Measurements from ENCODE around the gene DAP. TPM values are rescaled to one million over a fixed set of nuclear protein-coding genes. Genes with fewer than 3 reads are reported as not detected.

The DAP gene
- total RNA-seq, 1 donor from 2014 or later = 11.8 TPM

- Histone ChIP-seq H3K36me3 (ENCODE audit: control insufficient read depth, insufficient read depth, low read length) (peaks cover 6% of the 10 kb centered on the region), H3K27me3 (ENCODE audit: control insufficient read depth, insufficient read depth, low read length) (no peaks in the 10 kb centered on the region), H3K4me3 (ENCODE audit: low read depth, low read length) (no peak overlapping the region)
- no peak for TF ChIP-seq CTCF (IDR thresholded peaks at IDR 0.05; ENCODE audit: insufficient read depth, low read length, severe bottlenecking)
- DNase-seq (ENCODE audit: low read depth) = no peak
- no peak for FAIRE-seq
These were observed 81.6 kb downstream of the DAP start for GRCh38 chr5:10679336-10679988.

- Histone ChIP-seq H3K36me3 (ENCODE audit: control insufficient read depth, insufficient read depth, low read length) (peaks cover 6% of the 10 kb centered on the region), H3K27me3 (ENCODE audit: control insufficient read depth, insufficient read depth, low read length) (no peaks in the 10 kb centered on the region), H3K4me3 (ENCODE audit: low read depth, low read length) (no peak overlapping the region)
- DNase-seq (ENCODE audit: low read depth) (no peak), FAIRE-seq (no peak)
- TF ChIP-seq CTCF (IDR thresholded peaks at IDR 0.05; ENCODE audit: insufficient read depth, low read length, severe bottlenecking) = no peak
These were observed 82.8 kb downstream of the DAP start for GRCh38 chr5:10678244-10678643.

GRCh38 chr5:10677533-10677932 is 83.5 kb downstream of the DAP start:
- FAIRE-seq (no peak), DNase-seq (ENCODE audit: low read depth) (no peak)
- no peak for TF ChIP-seq CTCF (IDR thresholded peaks at IDR 0.05; ENCODE audit: insufficient read depth, low read length, severe bottlenecking)
- Histone ChIP-seq H3K36me3 (ENCODE audit: control insufficient read depth, insufficient read depth, low read length) (peaks cover 5% of the 10 kb centered on the region), H3K4me3 (ENCODE audit: low read depth, low read length) (no peak overlapping the region), H3K27me3 (ENCODE audit: control insufficient read depth, insufficient read depth, low read length) (no peaks in the 10 kb centered on the region)

- FAIRE-seq (no peak), DNase-seq (ENCODE audit: low read depth) (no peak)
- no peak for TF ChIP-seq CTCF (IDR thresholded peaks at IDR 0.05; ENCODE audit: insufficient read depth, low read length, severe bottlenecking)
- peaks cover 5% of the 10 kb centered on the region for H3K36me3 ChIP-seq (ENCODE audit: control insufficient read depth, insufficient read depth, low read length)
- H3K4me3 ChIP-seq (ENCODE audit: low read depth, low read length) = no peak overlapping the region
- H3K27me3 ChIP-seq (ENCODE audit: control insufficient read depth, insufficient read depth, low read length) = no peaks in the 10 kb centered on the region
These were observed 84.1 kb downstream of the DAP start for GRCh38 chr5:10676946-10677345.

- H3K36me3 ChIP-seq (ENCODE audit: control insufficient read depth, insufficient read depth, low read length) = peaks cover 5% of the 10 kb centered on the region
- no peak overlapping the region for H3K4me3 ChIP-seq (ENCODE audit: low read depth, low read length)
- TF ChIP-seq CTCF (IDR thresholded peaks at IDR 0.05; ENCODE audit: insufficient read depth, low read length, severe bottlenecking) = no peak
- FAIRE-seq (no peak), DNase-seq (ENCODE audit: low read depth) (no peak)
- no peaks in the 10 kb centered on the region for H3K27me3 ChIP-seq (ENCODE audit: control insufficient read depth, insufficient read depth, low read length)
These were observed 84.8 kb downstream of the DAP start for GRCh38 chr5:10676224-10676623.

GRCh38 chr5:10675177-10675700 is 85.8 kb downstream of the DAP start:
- no peak for TF ChIP-seq CTCF (IDR thresholded peaks at IDR 0.05; ENCODE audit: insufficient read depth, low read length, severe bottlenecking)
- no peak overlapping the region for H3K4me3 ChIP-seq (ENCODE audit: low read depth, low read length)
- FAIRE-seq = no peak
- H3K36me3 ChIP-seq (ENCODE audit: control insufficient read depth, insufficient read depth, low read length) = peaks cover 5% of the 10 kb centered on the region
- no peaks in the 10 kb centered on the region for H3K27me3 ChIP-seq (ENCODE audit: control insufficient read depth, insufficient read depth, low read length)
- DNase-seq (ENCODE audit: low read depth) = no peak

Data from bronchial epithelial cell (primary cell).